ENCODE data around the gene PROSER3.
A peak's percentile ranks its signal among the peaks of the same experiment; 100 is the strongest.

The PROSER3 gene

DNA sequence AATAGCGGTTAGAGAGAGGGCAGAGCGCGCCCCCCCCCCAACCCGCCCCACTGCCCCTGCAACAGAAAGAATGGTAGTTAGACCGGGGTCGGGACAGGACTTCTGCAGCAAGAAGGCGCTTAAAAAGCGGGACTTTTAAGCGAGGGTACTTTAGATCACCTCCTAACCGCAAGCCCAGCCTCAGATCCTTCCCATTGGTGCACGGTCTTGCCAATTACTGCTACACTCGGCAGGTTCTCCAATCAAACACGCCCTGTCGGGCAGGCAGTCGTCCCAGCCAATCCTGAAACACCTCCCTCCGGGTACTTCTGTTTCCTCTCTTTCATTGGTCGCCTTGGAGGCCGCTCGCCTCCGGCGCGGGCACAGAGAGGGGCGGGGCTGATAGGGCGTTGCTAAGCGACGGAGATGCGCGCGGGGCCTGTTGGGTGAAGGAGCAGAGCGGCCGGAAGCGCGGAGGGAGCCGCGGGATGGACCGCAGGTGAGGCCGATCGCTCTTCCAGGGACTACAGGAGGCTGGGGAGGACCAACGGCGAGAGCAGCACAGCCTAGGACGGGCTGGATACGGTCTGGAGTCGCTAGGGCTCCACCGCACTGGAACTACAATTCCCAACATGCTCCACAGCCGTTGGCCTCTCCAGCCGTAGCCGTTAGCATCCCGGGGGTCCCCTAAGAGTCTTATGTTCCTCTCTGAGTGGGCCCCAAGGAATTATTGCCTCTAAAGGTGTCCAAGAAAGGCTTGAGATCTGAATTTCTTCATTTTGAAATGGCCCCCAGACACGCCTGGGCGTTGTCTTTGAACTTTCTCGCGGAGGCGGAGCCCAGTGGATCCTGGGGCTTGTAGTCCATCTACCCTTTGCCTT lies at the start of gene PROSER3:
Gene PROSER3 (plus strand): TSS at position 428 of the 860 bp plus-strand sequence. CDS start 40 bp downstream, at position 468.
- DNase-seq, result peak; percentile 96 to 97

DNA sequence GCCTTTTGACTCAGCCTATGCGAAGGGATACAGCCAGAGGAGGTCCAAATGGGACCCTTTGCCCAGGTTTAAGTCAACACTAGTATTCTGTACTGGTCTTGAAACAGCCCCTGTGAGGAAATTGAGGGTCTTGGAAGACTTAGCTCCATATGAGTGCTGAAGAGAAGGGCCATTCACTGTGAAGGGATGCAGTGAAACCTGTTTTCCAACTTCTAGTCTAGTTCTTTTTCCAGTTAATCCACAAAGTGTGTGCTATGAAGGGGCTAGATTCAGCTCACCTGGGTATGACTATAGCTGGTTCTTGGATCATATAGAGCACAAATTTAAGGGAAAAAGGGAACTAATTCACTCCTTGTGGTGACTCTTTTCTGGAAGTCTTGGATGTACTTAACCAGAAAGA lies 49.6 kb upstream of the PROSER3 start:
- DNase-seq, result no peak

DNA sequence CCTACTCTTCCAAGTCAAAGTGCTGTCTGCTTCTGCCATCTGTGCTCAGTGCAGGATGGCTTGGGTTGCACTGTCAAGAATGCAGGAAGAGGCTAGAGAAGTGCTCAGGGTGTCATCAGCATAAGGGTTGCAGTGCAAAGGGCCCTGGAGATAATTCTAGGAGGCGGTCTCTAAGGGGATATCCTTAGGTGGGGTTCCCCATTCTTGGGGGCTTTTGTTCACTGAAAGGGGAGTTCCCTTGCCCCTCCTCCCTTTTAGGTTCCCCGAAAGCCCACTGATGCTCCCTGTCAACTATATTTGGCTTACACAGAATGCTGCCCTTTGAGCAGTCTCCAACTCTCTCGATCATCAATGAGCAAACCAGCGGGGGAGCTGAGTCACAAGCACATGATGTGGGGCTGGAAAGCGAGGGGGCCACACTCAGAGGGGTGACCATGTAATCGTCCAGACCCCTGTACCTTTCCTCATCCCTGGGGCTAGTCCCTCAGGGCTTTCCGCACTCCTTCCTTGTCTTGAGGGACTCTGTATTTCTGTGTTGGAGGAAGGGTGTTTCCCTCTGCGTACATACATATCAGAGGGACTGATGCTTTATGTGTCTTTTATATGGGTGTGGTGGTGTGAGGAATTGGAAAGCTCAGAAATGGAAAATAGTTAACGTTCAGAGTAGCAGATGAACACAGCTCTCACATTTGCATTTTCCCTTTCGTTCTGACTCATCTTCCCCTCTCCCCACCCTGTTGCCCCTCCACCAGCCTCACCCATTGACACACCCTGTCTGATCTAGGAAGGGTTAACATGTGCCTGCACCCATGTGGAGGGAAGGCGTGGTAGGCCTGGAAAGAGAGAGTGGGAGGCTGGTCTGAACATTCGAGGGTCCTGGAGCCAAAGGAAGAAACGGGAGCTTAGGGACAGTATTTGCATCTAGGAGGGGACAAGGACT lies 46.9 kb upstream of the PROSER3 start:
- DNase-seq, result peak; percentile 43 to 54

DNA sequence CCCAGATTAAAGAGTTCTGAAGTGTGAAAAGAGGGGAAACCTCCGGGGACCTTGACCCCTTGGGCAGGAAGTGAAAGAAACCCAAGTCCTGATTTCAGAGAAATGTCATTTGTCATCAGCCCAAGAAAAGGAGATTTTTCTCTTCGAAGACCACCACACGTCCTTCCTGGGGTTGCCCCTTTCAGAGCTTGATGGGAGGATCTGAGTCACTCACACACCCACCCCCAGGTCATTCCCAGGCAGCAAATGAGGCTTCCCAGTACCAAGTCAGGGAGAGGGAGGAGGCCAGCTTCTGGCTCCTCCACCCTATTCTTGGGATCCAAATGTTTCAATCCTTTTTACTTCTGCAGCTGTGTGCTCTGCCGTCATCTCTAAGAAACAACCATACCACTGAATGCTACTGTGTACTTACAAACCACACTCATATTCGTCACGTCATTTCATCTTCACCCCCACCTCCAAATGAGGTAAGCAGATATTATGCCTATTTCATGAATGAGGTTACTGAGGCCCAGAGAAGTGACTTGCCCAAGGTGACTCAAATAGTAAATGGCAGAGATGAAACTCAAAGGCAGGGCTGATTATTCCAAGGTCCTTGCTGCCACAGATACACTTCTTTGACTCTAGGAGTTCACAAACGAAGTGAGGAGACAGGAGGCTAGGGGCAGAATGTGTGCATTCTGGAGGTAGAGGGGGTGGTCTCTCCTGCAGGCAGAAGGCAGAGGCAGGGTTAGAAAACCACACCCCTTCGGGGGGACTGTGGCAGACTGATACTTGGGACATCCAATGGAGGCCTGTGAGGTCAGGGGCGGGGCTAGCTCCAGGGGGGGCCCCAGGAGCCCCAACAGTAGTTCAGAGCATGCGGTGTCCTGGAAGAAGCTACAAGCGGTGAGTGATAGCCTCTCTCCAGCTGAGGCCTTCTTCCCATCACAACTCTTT lies 45.1 kb upstream of the PROSER3 start:
- peak; percentile 41 to 50 for DNase-seq

DNA sequence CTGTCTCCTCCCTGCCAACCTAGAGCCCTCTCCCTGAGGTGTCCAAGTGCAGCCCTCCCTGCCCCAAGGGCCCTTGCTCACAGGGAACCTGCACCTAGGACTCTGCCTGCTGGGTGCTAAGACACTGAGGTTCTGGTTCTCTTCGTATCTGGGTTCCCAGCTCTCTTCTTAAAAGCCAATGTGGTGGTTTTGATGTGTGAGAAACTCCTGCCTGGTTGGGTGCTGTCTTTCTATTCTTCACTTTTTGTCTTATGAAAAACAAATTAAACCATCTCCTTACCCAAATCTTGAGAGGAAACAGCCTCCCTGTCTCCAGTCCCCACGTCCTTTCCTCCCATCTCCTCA lies 44.5 kb upstream of the PROSER3 start:
- DNase-seq, result no peak

DNA sequence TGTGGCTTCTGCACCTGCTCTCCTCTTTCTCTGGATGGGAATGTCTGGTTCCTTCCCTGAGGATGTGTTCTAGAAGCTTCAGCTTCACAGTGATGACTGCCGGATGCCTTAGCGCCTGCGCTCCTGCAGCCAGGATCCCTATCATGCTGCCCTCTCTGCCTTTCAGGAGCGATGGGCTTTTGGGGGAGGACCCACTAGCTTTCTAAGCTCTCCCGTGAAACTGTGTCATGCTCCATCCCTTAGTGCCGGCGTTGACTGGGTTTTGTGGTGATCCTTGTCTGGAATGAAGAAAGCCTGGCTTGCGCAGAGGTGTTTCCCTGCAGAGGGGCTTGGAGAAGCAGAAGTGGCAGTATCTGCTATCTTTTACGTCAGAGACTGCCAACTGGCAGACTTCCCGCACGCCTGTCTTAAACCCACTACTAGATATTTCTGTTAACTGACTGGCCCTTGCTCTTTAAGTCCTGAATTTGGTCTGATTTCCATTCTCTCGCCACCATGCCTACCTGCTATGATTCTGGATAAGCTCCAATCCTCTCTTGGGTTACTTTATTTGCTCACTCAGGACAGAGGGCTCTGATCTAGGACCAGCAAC lies 44.0 kb upstream of the PROSER3 start:
- DNase-seq, result no peak

DNA sequence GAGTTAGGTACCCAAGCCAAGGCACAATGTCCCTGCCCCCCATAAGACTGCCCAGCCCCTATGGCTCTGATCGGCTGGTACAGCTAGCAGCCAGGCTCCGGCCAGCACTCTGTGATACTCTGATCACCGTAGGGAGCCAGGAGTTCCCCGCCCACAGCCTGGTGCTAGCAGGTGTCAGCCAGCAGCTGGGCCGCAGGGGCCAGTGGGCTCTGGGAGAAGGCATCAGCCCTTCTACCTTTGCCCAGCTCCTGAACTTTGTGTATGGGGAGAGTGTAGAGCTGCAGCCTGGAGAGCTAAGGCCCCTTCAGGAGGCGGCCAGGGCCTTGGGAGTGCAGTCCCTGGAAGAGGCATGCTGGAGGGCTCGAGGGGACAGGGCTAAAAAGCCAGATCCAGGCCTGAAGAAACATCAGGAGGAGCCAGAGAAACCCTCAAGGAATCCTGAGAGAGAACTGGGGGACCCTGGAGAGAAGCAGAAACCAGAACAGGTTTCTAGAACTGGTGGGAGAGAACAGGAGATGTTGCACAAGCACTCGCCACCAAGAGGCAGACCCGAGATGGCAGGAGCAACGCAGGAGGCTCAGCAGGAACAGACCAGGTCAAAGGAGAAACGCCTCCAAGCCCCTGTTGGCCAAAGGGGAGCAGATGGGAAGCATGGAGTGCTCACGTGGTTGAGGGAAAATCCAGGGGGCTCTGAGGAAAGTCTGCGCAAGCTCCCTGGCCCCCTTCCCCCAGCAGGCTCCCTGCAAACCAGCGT lies 43.2 kb upstream of the PROSER3 start:
- DNase-seq, result no peak

DNA sequence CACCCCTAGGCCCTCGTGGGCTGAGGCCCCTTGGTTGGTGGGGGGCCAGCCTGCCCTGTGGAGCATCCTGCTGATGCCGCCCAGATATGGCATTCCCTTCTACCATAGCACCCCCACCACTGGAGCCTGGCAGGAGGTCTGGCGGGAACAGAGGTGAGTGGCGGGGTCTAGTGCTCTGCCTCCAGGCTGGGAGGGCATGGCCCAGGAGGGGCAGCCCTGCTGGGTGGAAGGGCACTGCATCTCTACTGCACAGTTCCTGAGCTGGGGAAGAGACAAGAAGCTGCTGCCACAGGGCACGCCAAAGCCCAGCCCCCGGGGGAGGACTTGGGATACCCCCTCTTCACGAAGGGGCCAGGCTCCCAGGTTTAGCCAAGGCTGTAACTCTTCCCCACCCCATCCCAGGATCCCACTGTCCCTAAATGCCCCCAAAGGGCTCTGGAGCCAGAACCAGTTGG lies 42.6 kb upstream of the PROSER3 start:
- DNase-seq, result no peak

DNA sequence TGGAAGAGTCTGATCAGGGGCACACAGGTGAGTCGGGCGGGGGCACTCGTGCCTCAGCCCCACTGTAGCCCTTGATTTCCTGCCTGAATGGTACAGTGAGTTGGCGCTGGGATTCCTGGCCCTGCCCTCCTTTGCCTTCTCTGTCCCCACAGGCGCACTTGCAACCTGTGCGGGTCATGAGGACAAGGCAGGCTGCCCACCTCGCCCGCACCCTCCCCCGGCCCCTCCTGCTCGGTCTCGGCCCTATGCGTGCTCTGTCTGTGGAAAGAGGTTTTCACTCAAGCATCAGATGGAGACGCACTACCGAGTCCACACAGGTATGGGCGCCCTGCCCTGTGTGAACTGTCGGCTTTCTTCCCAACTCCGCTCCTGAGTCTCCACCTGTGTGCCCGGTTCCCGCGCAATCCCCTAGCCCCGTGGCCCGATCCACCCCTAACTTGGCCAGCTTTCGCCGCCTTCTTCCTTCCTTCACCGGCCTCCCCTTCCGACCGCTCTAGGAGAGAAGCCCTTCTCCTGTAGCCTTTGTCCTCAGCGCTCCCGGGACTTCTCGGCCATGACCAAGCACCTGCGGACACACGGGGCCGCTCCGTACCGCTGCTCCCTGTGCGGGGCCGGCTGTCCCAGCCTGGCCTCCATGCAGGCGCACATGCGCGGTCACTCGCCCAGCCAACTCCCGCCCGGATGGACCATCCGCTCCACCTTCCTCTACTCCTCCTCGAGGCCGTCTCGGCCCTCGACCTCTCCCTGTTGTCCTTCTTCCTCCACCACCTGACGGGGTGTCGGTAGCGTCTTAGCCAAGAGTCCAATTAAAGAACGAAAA lies 41.8 kb upstream of the PROSER3 start:
- DNase-seq, result peak in 1 of 2 donors; percentile 19

DNA sequence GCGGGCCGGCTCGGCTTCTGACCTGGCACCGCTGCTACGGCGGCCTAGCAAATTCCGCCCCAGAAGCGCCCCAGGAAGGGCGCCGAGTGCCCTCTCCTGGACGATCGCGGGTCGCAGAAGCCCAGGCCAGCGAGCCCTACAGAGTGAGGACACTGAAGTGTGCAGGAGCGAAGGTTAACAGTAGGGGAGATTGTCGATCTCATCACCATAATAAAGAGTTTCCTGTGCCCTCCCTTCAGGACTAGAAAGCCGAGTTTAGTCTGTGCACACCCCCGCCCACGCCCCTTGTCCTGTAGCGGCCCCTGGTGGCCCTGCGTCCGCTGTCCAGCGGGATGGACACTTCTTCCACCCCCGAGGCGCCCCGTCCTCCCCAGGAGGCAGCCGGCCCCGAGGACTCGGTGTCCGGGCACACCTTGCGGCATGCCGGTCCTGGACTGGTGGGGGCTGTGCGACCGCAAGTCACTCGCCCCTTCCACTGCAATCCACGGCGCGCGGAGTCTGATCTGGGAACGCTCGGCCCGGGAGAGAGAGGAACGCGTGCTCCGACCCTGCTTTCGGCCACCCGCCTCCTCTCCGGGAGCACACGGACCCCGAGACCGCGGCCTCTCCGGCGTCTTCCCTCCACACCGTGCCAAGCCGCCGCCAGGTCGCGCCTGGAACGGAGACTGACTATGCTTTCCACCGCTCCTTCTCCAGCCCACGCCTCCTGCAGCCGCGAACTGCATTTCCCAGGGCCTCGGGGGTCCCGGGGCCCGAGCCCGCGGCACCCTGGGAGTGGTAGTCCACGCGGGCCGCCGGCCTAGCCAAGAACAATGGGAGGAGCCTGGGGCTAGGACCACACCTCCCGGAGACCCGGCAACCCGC lies 40.9 kb upstream of the PROSER3 start:
- DNase-seq, result peak; percentile 95 to 98

DNA sequence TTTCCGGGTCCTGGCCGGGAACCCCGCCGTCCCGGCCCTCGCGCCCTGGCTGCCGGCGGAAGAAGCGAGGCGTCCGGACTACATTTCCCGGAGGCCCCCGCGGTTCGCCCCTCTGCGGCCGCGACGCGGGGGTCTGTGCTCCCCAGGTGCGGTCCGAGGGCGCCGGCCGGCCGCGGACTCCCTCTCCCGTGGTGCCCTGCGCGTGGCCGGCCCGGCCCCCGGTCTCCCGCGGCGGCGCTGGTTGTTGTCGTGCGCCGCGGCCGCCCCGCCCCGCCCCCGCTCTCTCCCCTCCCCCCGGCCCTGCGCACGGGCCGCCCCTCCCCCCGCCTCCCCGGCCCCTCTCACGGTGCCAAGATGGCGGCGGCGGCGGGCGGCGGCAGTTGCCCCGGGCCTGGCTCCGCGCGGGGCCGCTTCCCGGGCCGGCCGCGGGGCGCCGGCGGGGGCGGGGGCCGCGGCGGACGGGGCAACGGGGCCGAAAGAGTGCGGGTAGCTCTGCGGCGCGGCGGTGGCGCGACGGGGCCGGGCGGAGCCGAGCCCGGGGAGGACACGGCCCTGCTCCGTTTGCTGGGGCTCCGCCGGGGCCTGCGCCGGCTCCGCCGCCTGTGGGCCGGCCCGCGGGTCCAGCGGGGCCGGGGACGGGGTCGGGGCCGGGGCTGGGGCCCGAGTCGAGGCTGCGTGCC lies 40.2 kb upstream of the PROSER3 start, which contains the start of gene KMT2B:
Gene KMT2B (plus strand): TSS at position 339 of the 680 bp plus-strand sequence. CDS start 16 bp downstream, at position 355.
- no peak for DNase-seq

DNA sequence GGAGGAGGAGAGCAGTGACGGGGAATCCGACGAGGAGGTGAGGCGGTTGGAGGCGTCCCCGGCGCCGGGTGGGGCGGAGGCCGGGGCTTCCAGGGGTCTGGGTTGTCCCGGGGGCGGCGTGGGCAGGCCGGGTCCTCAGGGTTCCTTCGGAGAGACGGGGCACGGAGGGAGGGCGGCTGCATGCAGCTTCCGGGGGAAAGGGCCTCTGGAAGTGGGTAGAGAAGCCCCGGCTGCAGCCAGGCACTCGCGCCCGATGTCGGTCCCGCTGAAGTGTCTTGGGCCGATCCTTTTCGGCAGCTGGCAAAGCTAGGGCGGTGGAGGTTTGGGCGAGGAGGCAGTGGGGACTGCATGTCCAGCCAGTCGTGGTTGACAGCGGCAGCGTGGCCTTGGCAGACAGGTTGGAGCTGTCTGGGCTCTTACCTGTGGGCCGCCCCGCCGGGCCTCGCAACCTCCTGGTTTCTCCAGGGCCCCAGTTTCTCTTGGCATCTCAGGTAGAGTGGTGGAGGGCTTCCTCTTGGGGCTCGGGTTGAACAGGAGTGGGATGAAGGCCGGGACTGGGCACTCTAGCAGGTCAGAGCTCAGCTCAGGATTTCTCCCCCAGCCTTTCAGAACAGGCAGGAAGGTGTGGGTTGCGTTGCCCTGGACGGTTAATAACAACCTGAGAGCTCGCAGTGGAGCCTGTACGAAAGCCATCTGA lies 39.5 kb upstream of the PROSER3 start:
- DNase-seq, result peak; percentile 56 to 71

DNA sequence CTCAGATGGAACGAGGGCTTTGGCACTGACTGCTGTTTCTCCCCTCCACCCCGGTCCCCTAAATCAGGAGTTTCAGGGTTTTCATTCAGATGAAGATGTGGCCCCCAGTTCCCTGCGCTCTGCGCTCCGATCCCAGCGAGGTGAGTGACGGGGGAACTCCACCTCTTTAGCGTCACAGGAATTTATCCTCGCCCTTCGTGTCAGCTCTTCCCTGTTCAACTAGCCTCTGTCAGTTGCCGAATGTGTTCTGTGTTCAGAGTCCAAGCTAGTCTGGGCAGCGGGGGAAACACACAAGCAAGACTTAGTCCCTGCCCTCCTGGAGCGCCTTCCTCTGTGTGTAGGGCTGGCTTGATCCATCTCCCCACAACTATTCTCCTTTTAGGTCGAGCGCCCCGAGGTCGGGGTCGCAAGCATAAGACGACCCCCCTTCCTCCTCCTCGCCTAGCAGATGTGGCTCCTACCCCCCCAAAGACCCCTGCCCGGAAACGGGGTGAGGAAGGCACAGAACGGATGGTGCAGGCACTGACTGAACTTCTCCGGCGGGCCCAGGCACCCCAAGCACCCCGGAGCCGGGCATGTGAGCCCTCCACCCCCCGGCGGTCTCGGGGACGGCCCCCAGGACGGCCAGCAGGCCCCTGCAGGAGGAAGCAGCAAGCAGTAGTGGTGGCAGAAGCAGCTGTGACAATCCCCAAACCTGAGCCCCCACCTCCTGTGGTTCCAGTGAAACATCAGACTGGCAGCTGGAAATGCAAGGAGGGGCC lies 38.4 kb upstream of the PROSER3 start:
- no peak for DNase-seq

DNA sequence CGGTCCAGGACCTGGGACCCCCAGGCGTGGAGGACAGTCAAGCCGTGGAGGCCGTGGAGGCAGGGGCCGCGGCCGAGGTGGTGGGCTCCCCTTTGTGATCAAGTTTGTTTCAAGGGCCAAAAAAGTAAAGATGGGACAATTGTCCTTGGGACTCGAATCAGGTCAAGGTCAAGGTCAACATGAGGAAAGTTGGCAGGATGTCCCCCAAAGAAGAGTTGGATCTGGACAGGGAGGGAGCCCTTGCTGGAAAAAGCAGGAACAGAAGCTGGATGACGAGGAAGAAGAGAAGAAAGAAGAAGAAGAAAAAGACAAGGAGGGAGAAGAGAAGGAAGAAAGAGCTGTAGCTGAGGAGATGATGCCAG lies 37.8 kb upstream of the PROSER3 start:
- no peak for DNase-seq

DNA sequence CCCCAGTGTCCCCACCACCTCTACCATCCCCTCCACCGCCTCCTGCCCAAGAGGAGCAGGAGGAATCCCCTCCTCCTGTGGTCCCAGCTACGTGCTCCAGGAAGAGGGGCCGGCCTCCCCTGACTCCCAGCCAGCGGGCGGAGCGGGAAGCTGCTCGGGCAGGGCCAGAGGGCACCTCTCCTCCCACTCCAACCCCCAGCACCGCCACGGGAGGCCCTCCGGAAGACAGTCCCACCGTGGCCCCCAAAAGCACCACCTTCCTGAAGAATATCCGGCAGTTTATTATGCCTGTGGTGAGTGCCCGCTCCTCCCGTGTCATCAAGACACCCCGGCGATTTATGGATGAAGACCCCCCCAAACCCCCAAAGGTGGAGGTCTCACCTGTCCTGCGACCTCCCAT lies 37.3 kb upstream of the PROSER3 start:
- DNase-seq, result no peak

DNA sequence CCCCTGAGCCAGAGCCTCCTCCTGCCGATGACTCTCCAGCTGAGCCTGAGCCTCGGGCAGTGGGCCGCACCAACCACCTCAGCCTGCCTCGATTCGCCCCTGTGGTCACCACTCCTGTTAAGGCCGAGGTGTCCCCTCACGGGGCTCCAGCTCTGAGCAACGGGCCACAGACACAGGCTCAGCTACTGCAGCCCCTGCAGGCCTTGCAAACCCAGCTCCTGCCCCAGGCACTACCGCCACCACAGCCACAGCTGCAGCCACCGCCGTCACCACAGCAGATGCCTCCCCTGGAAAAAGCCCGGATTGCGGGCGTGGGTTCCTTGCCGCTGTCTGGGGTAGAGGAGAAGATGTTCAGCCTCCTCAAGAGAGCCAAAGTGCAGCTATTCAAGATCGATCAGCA lies 36.6 kb upstream of the PROSER3 start:
- DNase-seq, result no peak

DNA sequence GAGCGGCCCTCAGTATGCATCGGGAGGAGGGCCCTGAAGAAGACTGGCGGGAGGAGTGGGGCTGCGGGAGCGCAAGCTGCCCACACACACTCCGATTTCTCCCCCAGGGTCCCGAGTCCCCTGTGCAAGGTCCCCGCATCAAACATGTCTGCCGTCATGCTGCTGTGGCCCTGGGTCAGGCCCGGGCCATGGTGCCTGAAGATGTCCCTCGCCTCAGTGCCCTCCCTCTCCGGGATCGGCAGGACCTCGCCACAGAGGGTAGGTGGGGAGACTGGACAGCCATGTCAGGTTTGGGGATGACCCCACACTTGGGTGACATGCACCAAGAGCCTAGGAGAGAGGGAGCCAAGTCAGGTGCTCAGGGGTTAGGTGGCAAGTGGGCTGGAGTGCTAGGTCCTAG lies 35.5 kb upstream of the PROSER3 start:
- no peak for DNase-seq
